ENCODE measurements around the gene NCAPG2.

NCAPG2 gene

DNA sequence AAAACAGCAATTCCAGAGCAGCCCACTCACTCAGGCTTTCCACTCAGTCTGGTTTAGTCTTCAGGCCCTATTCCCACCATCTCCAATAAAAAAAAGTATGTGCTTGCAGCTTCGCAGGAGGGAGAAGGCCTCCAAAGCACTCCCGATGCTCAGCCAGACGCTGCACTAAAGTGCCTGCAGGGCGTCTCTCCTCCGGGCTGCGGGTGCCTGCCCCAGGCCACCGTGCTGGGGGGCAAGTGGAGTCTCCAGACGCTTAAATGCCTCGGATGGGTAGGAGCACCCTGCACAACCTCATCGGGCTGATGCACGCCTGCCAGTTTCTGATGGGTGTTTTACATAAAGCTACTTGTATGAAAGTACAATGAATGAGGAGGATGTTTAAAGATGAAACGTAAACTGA, 31.3 kb upstream of the NCAPG2 start:
- Histone ChIP-seq H3K9me3 (ENCODE audit: control insufficient read depth, low read length) (no peaks in the 10 kb centered on the region), H3K27me3 (replicated peaks; ENCODE audit: control insufficient read depth, insufficient read depth, low read length, poor library complexity, severe bottlenecking) (no peaks in the 10 kb centered on the region), H3K4me1 (ENCODE audit: control insufficient read depth, insufficient read depth, low read length, poor library complexity, severe bottlenecking) (no peaks in the 10 kb centered on the region), H3K27ac (ENCODE audit: insufficient read depth, low read length, poor library complexity, severe bottlenecking) (no peak overlapping the region), H3K4me3 (ENCODE audit: insufficient read depth, low read depth, low read length, poor library complexity, severe bottlenecking) (no peak overlapping the region), H3K36me3 (ENCODE audit: control insufficient read depth, insufficient read depth, low read length) (peaks cover 78% of the 10 kb centered on the region)
- DNase-seq = no peak

DNA sequence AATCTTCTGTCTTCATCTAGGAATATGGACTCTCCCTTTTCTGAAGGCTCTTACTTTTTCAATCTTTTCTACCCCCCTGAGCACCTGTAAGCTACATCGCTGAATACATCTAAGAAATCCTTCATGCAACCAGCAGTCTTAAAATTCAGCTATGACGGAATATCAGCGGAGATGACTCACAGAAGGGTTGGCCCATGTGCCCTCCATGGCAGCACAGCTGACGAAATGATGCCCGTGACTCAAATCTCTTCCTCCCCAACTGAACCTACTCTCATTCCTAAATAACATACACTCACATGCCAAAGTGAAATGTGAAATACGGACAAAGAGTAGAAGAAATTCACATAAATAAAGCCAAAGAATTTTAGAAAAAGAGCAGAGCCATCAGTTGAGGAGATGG, 30.3 kb upstream of the NCAPG2 start:
- peaks cover 72% of the 10 kb centered on the region for H3K36me3 ChIP-seq (ENCODE audit: control insufficient read depth, insufficient read depth, low read length)
- H3K27ac ChIP-seq (ENCODE audit: insufficient read depth, low read length, poor library complexity, severe bottlenecking) = no peak overlapping the region

DNA sequence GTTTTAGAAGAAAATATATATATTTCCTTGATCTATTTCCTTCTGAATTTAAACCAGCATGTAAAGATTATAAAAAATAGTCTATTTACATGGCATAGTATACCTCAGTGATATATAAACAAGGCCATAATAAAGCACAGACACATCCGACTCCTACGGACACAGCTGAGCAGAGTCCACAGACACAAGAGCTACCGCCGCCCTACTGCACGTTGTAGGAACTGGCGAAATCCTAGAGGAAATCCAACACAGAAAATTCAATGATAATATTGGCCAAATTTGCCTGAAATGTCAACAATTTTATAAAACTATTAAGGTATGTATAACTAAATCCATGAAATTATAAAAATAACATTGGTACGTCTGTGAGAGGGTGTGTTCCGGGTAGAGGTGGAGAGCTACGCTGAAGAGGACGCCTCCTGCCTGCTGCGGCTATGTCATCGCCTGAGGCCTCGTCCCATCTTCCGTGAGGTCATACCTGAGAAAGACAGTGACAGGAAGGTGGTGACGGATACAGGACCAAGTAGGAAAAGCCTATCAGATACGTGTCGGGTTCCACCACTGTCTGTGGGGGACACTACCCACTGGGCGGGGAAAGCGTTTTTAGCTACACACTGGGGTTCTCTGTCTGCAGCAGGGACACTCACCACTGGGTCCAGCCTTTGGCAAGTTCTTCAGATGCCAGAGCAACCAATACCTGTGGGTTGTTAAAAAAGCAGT, 29.3 kb upstream of the NCAPG2 start:
- H3K27ac ChIP-seq (ENCODE audit: insufficient read depth, low read length, poor library complexity, severe bottlenecking) = no peak overlapping the region
- no peaks in the 10 kb centered on the region for H3K4me1 ChIP-seq (ENCODE audit: control insufficient read depth, insufficient read depth, low read length, poor library complexity, severe bottlenecking)
- no peaks in the 10 kb centered on the region for H3K27me3 ChIP-seq (replicated peaks; ENCODE audit: control insufficient read depth, insufficient read depth, low read length, poor library complexity, severe bottlenecking)
- H3K4me3 ChIP-seq (ENCODE audit: insufficient read depth, low read depth, low read length, poor library complexity, severe bottlenecking) = no peak overlapping the region
- no peaks in the 10 kb centered on the region for H3K9me3 ChIP-seq (ENCODE audit: control insufficient read depth, low read length)
- peaks cover 62% of the 10 kb centered on the region for H3K36me3 ChIP-seq (ENCODE audit: control insufficient read depth, insufficient read depth, low read length)
- no peak for DNase-seq

More for the DNA sequence above, 30.3 kb upstream of the NCAPG2 start:
- DNase-seq = no peak
- H3K4me3 ChIP-seq (ENCODE audit: insufficient read depth, low read depth, low read length, poor library complexity, severe bottlenecking) = no peak overlapping the region
- H3K4me1 ChIP-seq (ENCODE audit: control insufficient read depth, insufficient read depth, low read length, poor library complexity, severe bottlenecking) = no peaks in the 10 kb centered on the region
- no peaks in the 10 kb centered on the region for H3K9me3 ChIP-seq (ENCODE audit: control insufficient read depth, low read length)
- H3K27me3 ChIP-seq (replicated peaks; ENCODE audit: control insufficient read depth, insufficient read depth, low read length, poor library complexity, severe bottlenecking) = no peaks in the 10 kb centered on the region

DNA sequence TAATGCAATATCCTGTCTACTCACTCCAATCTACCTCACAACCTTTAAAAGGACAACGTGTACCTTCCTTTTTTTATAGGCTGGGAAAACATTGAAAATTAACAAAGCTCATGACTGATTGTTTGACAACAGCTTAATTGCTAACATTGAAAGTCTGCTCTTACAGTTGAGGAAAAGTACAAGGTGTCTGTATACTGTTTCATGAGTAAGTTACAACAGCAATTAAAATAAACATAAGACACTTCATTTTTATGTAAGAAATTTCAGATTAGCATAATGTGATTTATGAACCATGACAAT, 28.6 kb upstream of the NCAPG2 start:
- no peaks in the 10 kb centered on the region for H3K4me1 ChIP-seq (ENCODE audit: control insufficient read depth, insufficient read depth, low read length, poor library complexity, severe bottlenecking)
- no peak overlapping the region for H3K4me3 ChIP-seq (ENCODE audit: insufficient read depth, low read depth, low read length, poor library complexity, severe bottlenecking)
- no peak overlapping the region for H3K27ac ChIP-seq (ENCODE audit: insufficient read depth, low read length, poor library complexity, severe bottlenecking)
- no peak for DNase-seq
- H3K36me3 ChIP-seq (ENCODE audit: control insufficient read depth, insufficient read depth, low read length) = peaks cover 58% of the 10 kb centered on the region
- no peaks in the 10 kb centered on the region for H3K27me3 ChIP-seq (replicated peaks; ENCODE audit: control insufficient read depth, insufficient read depth, low read length, poor library complexity, severe bottlenecking)
- H3K9me3 ChIP-seq (ENCODE audit: control insufficient read depth, low read length) = no peaks in the 10 kb centered on the region

DNA sequence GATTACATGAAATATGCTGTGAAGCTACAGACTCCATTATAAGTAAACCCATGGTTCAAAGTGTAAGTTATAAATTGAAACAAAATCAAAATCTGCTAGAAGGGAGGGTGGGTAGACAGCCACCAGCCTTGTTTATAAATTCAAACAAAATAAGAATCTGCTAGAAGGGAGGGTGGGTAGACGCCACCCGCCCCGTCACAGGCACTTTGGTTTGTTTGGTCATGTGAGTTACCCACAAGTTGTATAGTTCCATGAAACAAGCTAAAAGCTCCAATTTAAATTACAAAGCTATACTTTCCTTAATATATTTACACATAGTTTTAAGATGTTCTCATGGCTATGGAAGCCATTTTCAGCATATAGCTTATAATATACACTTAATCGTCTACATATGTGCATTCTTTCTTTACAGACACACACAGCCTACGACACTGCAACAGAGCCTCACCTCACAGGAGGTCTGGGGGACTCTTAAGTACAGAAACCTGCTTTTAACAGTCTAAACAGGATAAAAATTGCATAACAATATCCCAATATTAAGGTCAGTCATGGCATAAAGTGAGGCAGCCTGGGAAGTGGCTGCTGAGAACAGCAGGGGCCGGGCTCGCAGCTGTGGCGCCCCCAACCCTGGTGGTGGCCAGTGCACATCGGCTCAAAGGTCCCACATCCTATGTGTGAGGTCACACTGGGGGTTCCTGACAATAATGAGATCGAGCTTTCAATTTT, 28.1 kb upstream of the NCAPG2 start:
- Histone ChIP-seq H3K27me3 (replicated peaks; ENCODE audit: control insufficient read depth, insufficient read depth, low read length, poor library complexity, severe bottlenecking) (no peaks in the 10 kb centered on the region), H3K4me3 (ENCODE audit: insufficient read depth, low read depth, low read length, poor library complexity, severe bottlenecking) (no peak overlapping the region), H3K27ac (ENCODE audit: insufficient read depth, low read length, poor library complexity, severe bottlenecking) (no peak overlapping the region), H3K9me3 (ENCODE audit: control insufficient read depth, low read length) (no peaks in the 10 kb centered on the region), H3K36me3 (ENCODE audit: control insufficient read depth, insufficient read depth, low read length) (peaks cover 53% of the 10 kb centered on the region), H3K4me1 (ENCODE audit: control insufficient read depth, insufficient read depth, low read length, poor library complexity, severe bottlenecking) (no peaks in the 10 kb centered on the region)
- no peak for DNase-seq

DNA sequence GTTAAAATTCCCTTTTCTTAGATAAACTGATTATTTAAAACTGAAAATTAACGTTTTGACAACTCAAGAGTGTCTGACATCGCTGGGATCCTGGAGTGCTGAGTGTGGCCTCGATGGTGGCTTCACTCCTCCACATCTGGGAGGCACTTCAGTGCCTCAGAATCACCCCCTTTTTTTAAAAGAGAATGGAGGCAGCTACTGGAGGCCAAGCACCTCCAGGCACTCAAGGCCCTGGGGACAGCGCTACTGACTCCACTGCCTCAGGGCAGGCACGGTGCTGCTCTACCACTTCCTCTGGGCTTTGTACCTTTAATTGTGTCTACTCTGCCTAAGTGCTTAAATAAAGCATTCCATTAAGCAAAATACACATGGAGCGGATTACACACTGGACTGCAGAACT, 27.2 kb upstream of the NCAPG2 start:
- peaks cover 45% of the 10 kb centered on the region for H3K36me3 ChIP-seq (ENCODE audit: control insufficient read depth, insufficient read depth, low read length)
- DNase-seq = no peak
- no peak overlapping the region for H3K27ac ChIP-seq (ENCODE audit: insufficient read depth, low read length, poor library complexity, severe bottlenecking)

DNA sequence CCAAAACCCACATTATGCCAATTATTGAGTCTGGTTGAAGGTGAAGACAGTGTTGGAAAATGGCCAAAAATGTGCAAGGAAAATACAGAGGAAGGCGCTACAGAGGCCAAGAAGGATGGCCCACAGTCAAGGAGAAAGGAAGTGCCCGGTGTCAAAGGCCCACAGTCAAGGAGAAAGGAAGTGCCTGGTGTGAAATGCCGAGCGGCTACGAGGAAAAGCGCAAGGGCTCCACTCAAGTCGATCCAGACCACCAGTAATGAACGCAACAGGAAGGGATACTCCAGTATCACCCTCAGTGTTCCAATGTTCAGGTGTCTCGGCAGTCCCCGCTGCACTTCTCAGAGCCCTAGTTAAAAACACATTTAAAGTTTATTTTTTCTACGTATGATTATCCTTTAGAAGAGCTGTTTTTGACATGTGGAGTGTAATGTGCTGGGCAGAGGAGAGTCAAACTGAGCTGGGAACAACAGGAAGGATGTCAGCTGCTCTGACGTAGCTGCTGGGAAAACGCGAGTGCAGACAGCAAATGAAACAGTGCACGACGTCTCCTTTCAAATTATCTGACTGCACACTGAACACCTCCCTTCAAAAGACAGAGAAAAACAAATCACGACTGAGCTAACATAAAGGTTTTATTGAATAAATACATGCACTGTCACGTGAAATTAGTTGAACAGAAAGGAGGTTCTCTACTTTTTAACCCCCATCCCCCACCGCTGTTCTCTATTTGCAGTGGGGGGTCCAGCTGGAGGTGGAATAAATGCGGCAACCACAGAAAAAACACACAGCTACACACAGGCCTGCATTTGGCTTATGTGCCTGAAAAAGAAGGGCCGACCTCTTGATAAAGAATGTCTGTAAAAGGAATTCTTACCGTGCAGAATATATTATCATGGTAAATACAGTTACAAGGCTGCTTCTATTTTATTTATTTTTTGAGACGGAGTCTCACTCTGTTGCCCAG, 26.1 kb upstream of the NCAPG2 start:
- Histone ChIP-seq H3K27ac (ENCODE audit: insufficient read depth, low read length, poor library complexity, severe bottlenecking) (no peak overlapping the region), H3K4me1 (ENCODE audit: control insufficient read depth, insufficient read depth, low read length, poor library complexity, severe bottlenecking) (no peaks in the 10 kb centered on the region), H3K9me3 (ENCODE audit: control insufficient read depth, low read length) (no peaks in the 10 kb centered on the region), H3K36me3 (ENCODE audit: control insufficient read depth, insufficient read depth, low read length) (peaks cover 35% of the 10 kb centered on the region), H3K27me3 (replicated peaks; ENCODE audit: control insufficient read depth, insufficient read depth, low read length, poor library complexity, severe bottlenecking) (no peaks in the 10 kb centered on the region), H3K4me3 (ENCODE audit: insufficient read depth, low read depth, low read length, poor library complexity, severe bottlenecking) (no peak overlapping the region)
- DNase-seq = no peak

More for the DNA sequence above, 27.2 kb upstream of the NCAPG2 start:
- H3K9me3 ChIP-seq (ENCODE audit: control insufficient read depth, low read length) = no peaks in the 10 kb centered on the region
- no peaks in the 10 kb centered on the region for H3K4me1 ChIP-seq (ENCODE audit: control insufficient read depth, insufficient read depth, low read length, poor library complexity, severe bottlenecking)
- H3K4me3 ChIP-seq (ENCODE audit: insufficient read depth, low read depth, low read length, poor library complexity, severe bottlenecking) = no peak overlapping the region
- H3K27me3 ChIP-seq (replicated peaks; ENCODE audit: control insufficient read depth, insufficient read depth, low read length, poor library complexity, severe bottlenecking) = no peaks in the 10 kb centered on the region

DNA sequence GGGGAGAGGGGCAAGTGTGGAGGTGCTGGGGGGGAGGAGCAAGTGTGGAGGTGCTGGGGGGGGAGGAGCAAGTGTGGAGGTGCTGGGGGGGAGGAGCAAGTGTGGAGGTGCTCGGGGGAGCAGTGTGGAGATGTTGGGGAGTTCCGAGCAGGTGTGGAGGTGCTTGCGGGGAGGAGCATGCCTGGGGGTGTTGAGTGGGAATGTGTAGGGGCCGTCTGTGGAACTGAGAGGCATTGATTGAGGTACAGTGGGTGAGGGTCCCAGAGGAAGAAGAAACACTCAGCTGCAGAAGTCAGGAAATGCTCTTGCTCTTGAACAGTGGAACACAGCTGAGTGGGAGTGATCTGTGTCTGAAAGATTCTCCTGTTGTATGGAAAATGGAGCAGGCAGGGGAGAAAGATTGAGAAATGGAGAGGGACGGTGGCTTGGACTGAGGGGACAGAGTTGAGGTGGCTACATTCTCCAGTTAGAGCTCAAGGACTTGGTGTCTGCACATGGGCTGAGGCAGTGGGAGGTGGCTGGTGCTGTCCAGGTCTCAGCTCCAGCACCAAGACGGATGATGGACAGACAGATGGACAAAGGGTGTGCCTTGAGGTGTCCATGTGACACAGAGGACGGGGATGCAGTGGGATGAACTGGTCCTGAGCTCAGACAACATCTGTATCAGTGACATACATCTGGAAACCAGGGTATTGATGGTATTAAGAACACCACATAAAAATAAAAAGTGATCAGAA, 25.2 kb upstream of the NCAPG2 start:
- Histone ChIP-seq H3K9me3 (ENCODE audit: control insufficient read depth, low read length) (no peaks in the 10 kb centered on the region), H3K36me3 (ENCODE audit: control insufficient read depth, insufficient read depth, low read length) (peaks cover 26% of the 10 kb centered on the region), H3K27ac (ENCODE audit: insufficient read depth, low read length, poor library complexity, severe bottlenecking) (no peak overlapping the region), H3K4me1 (ENCODE audit: control insufficient read depth, insufficient read depth, low read length, poor library complexity, severe bottlenecking) (no peaks in the 10 kb centered on the region), H3K27me3 (replicated peaks; ENCODE audit: control insufficient read depth, insufficient read depth, low read length, poor library complexity, severe bottlenecking) (no peaks in the 10 kb centered on the region), H3K4me3 (ENCODE audit: insufficient read depth, low read depth, low read length, poor library complexity, severe bottlenecking) (no peak overlapping the region)
- DNase-seq = no peak

DNA sequence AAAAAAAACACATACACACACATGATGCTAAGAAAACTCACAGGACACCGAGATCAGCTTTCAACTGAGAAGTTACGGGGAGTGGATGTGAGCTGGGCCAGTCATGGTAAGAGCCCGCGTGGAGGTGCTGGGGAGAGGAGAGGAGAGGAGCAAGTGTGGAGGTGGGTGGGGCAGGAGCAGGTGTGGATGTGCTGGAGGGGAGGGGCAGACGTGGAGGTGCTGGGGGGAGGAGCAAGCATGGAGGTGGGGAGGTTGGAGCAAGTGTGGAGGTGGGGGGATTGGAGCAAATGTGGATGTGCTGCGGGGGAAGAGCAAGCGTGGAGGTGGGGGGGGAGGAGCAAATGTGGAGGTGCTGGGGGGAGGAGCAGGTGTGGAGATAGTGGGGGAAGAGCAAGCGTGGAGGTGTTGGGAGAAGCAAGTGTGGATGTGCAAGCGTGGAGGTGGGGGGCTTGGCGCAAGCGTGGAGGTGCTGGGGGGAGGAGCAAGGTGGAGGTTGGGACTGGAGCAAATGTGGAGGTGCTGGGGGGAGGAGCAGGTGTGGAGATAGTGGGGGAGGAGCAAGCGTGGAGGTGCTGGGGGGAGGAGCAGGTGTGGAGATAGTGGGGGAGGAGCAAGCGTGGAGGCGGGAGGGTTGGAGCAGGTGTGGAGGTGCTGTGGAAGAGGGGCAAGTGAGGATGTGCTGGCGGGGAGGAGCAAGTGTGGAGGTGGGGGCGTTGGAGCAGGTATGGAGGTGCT, 24.5 kb upstream of the NCAPG2 start:
- DNase-seq = no peak
- H3K27me3 ChIP-seq (replicated peaks; ENCODE audit: control insufficient read depth, insufficient read depth, low read length, poor library complexity, severe bottlenecking) = no peaks in the 10 kb centered on the region
- H3K4me1 ChIP-seq (ENCODE audit: control insufficient read depth, insufficient read depth, low read length, poor library complexity, severe bottlenecking) = no peaks in the 10 kb centered on the region

More for the DNA sequence above, 24.5 kb upstream of the NCAPG2 start:
- Histone ChIP-seq H3K9me3 (ENCODE audit: control insufficient read depth, low read length) (no peaks in the 10 kb centered on the region), H3K27ac (ENCODE audit: insufficient read depth, low read length, poor library complexity, severe bottlenecking) (no peak overlapping the region), H3K36me3 (ENCODE audit: control insufficient read depth, insufficient read depth, low read length) (peaks cover 19% of the 10 kb centered on the region), H3K4me3 (ENCODE audit: insufficient read depth, low read depth, low read length, poor library complexity, severe bottlenecking) (no peak overlapping the region)
